IMR-90 (cell line): Measurements from ENCODE around the gene KLHL25. TPM values are rescaled to one million over a fixed set of nuclear protein-coding genes. Genes with fewer than 3 reads are reported as not detected.

Source experiments
- ATAC-seq: fragments of 200-7000 bp; cut with Tn5 transposase; 2 replicates; pipeline ENCODE4 v1.9.1; 2020; ENCODE audit warnings: low read depth, mild to moderate bottlenecking, moderate library complexity
- BruUV-seq: library from RNA; stranded (reverse); fragments of 400-500 nt; replicated peaks from 2 replicates; lab custom pipeline; 2021; lab: Mats Ljungman, UMichigan
- CTCF ChIA-PET: fragments of 300-600 bp; formaldehyde crosslinking; extraction: SDS; loops from one replicate; lab custom pipeline; 2021; ENCODE audit warnings: antibody characterized with exemption; lab: Yijun Ruan, JAX
- POLR2A ChIA-PET: fragments of 300-600 bp; sonication (Branson Sonifier 250); formaldehyde crosslinking; loops from one replicate; lab custom pipeline; 2022; ENCODE audit warnings: antibody characterized with exemption; ENCODE audit not compliant: unreplicated experiment; lab: Charles Lee
- DNase-seq: peaks from one replicate; pipeline ENCODE4 v3.0.0; 2013
- H2AFZ ChIP-seq: replicated peaks from 2 replicates; pipeline ENCODE3; 2013; ENCODE audit warnings: low read length, mild to moderate bottlenecking; ENCODE audit not compliant: poor library complexity
- H2AK5ac ChIP-seq: 2 replicates; pipeline ENCODE4 v1.6.1; 2013; ENCODE audit warnings: low read depth, low read length, inconsistent platforms
- H2AK9ac ChIP-seq: replicated peaks from 2 replicates; pipeline ENCODE3; 2013; ENCODE audit warnings: mild to moderate bottlenecking, low read depth, low read length, moderate library complexity; ENCODE audit not compliant: poor library complexity
- H2BK120ac ChIP-seq: 2 replicates; pipeline ENCODE4 v1.6.1; 2013; ENCODE audit warnings: low read depth, low read length, inconsistent platforms
- H2BK15ac ChIP-seq: 3 replicates; pipeline ENCODE4 v1.6.1; 2013; ENCODE audit warnings: low read depth, low read length, inconsistent platforms
- H2BK20ac ChIP-seq: 2 replicates; pipeline ENCODE4 v1.6.1; 2013; ENCODE audit warnings: low read depth, mild to moderate bottlenecking, inconsistent platforms, low read length, moderate library complexity
- H2BK5ac ChIP-seq: 2 replicates; pipeline ENCODE4 v1.6.1; 2013; ENCODE audit warnings: mild to moderate bottlenecking, low read depth, low read length, inconsistent platforms; ENCODE audit not compliant: poor library complexity, severe bottlenecking
- H3K14ac ChIP-seq: replicated peaks from 2 replicates; pipeline ENCODE4 v1.6.1; 2013; ENCODE audit warnings: low read depth, low read length, inconsistent platforms
- H3K18ac ChIP-seq: 2 replicates; pipeline ENCODE4 v1.6.1; 2013; ENCODE audit warnings: low read depth, low read length, control low read depth
- H3K23ac ChIP-seq: 2 replicates; pipeline ENCODE4 v1.6.1; 2013; ENCODE audit warnings: low read depth, low read length, inconsistent platforms
- H3K27ac ChIP-seq: 2 replicates; pipeline ENCODE4 v1.5.1; 2013; ENCODE audit warnings: mild to moderate bottlenecking, control low read depth, low read length; ENCODE audit not compliant: insufficient read depth
- H3K27me3 ChIP-seq: 2 replicates; pipeline ENCODE4 v1.6.1; 2013; ENCODE audit warnings: low read length; ENCODE audit not compliant: control insufficient read depth, insufficient read depth
- H3K36me3 ChIP-seq: 2 replicates; pipeline ENCODE4 v1.6.1; 2013; ENCODE audit warnings: low read length, mixed read lengths; ENCODE audit not compliant: control insufficient read depth, insufficient read depth
- H3K4ac ChIP-seq: 2 replicates; pipeline ENCODE4 v1.6.1; 2013; ENCODE audit warnings: low read depth, low read length, inconsistent platforms
- H3K4me1 ChIP-seq: 2 replicates; pipeline ENCODE4 v1.6.1; 2013; ENCODE audit warnings: low read length, mixed read lengths; ENCODE audit not compliant: control insufficient read depth, insufficient read depth
- H3K4me2 ChIP-seq: 2 replicates; pipeline ENCODE4 v1.6.1; 2013; ENCODE audit warnings: low read depth, mild to moderate bottlenecking, control low read depth, low read length, moderate library complexity
- H3K4me3 ChIP-seq: 2 replicates; pipeline ENCODE4 v1.5.1; 2013; ENCODE audit warnings: low read depth, mild to moderate bottlenecking, control low read depth, low read length, moderate library complexity; ENCODE audit not compliant: insufficient read depth
- H3K56ac ChIP-seq: 2 replicates; pipeline ENCODE4 v1.6.1; 2013; ENCODE audit warnings: low read length, inconsistent platforms; ENCODE audit not compliant: insufficient read depth; ENCODE audit errors: extremely low read depth
- H3K79me1 ChIP-seq, 2 experiments: 2 replicates each; pipeline ENCODE4 v1.6.1; 2013; ENCODE audit warnings: low read length in 2 of 2, inconsistent platforms in 1 of 2, low read depth in 1 of 2
- H3K9ac ChIP-seq: 2 replicates; pipeline ENCODE4 v1.6.1; 2013; ENCODE audit warnings: low read depth, low read length, control low read depth
- H3K9me1 ChIP-seq: 2 replicates; pipeline ENCODE4 v1.6.1; 2013; ENCODE audit warnings: low read length, inconsistent platforms; ENCODE audit not compliant: insufficient read depth
- H3K9me3 ChIP-seq: 2 replicates; pipeline ENCODE4 v1.6.1; 2013; ENCODE audit warnings: low read length; ENCODE audit not compliant: control insufficient read depth, insufficient read depth
- H4K20me1 ChIP-seq: 2 replicates; pipeline ENCODE4 v1.6.1; 2013; ENCODE audit warnings: low read length, inconsistent platforms; ENCODE audit not compliant: insufficient read depth
- H4K5ac ChIP-seq: 2 replicates; pipeline ENCODE4 v1.6.1; 2013; ENCODE audit warnings: mild to moderate bottlenecking, low read depth, low read length, control low read depth
- H4K8ac ChIP-seq, 2 experiments: 2 replicates each; pipeline ENCODE4 v1.6.1; 2013; ENCODE audit warnings: low read depth in 2 of 2, low read length in 2 of 2, control low read depth in 1 of 2, inconsistent platforms in 1 of 2
- H4K91ac ChIP-seq: 2 replicates; pipeline ENCODE4 v1.6.1; 2013; ENCODE audit warnings: low read depth, low read length, inconsistent platforms; ENCODE audit not compliant: insufficient read depth
- BHLHE40 ChIP-seq: fragments of 150-350 bp; IDR thresholded peaks from 2 replicates; pipeline ENCODE4 v1.6.1; 2016; ENCODE audit warnings: mild to moderate bottlenecking, low read depth, low read length
- CEBPB ChIP-seq: IDR thresholded peaks from 2 replicates; pipeline ENCODE4 v1.6.1; 2012; ENCODE audit warnings: low read depth, low read length, improper control_type of control experiment
- CHD1 ChIP-seq: IDR thresholded peaks from 2 replicates; pipeline ENCODE4 v1.6.1; 2012; ENCODE audit warnings: low read depth, low read length, improper control_type of control experiment
- FOS ChIP-seq: fragments of 150-350 bp; IDR thresholded peaks from 2 replicates; pipeline ENCODE4 v1.6.1; 2016; ENCODE audit warnings: low read depth, low read length
- MAFK ChIP-seq: IDR thresholded peaks from 2 replicates; pipeline ENCODE4 v1.6.1; 2012; ENCODE audit warnings: low read depth, low read length, improper control_type of control experiment
- MAZ ChIP-seq: IDR thresholded peaks from 2 replicates; pipeline ENCODE4 v1.6.1; 2012; ENCODE audit warnings: low read depth, mild to moderate bottlenecking, low read length, improper control_type of control experiment, moderate library complexity, borderline replicate concordance
- MXI1 ChIP-seq: IDR thresholded peaks from 2 replicates; pipeline ENCODE4 v1.6.1; 2012; ENCODE audit warnings: low read depth, mild to moderate bottlenecking, low read length, moderate library complexity, borderline replicate concordance
- NFE2L2 ChIP-seq: fragments of 150-350 bp; IDR thresholded peaks from 2 replicates; pipeline ENCODE4 v1.6.1; 2016; ENCODE audit warnings: low read depth, mild to moderate bottlenecking, low read length
- POLR2A ChIP-seq: IDR thresholded peaks from 2 replicates; pipeline ENCODE4 v1.6.1; 2012; ENCODE audit warnings: mild to moderate bottlenecking, low read depth, low read length
- RAD21 ChIP-seq: IDR thresholded peaks from 2 replicates; pipeline ENCODE4 v1.6.1; 2012; ENCODE audit warnings: low read length, improper control_type of control experiment
- RCOR1 ChIP-seq: IDR thresholded peaks from 2 replicates; pipeline ENCODE4 v1.6.1; 2012; ENCODE audit warnings: mild to moderate bottlenecking, low read length, improper control_type of control experiment; ENCODE audit not compliant: insufficient replicate concordance
- RFX5 ChIP-seq: IDR thresholded peaks from 2 replicates; pipeline ENCODE4 v1.8.0; 2012; ENCODE audit warnings: low read depth, mild to moderate bottlenecking, low read length, moderate library complexity
- SMC3 ChIP-seq: fragments of 150-350 bp; IDR thresholded peaks from 2 replicates; pipeline ENCODE4 v1.6.1; 2016; ENCODE audit warnings: low read depth, mild to moderate bottlenecking, antibody characterized with exemption, low read length, moderate library complexity
- WGBS, 2 experiments: methylation state at CpG; one replicate each; pipeline versions ENCODE4 v1.1.5 to v1.1.7; 2013; ENCODE audit warnings: missing lambda C conversion rate in 2 of 2; ENCODE audit not compliant: insufficient read length in 1 of 2; ENCODE audit errors: extremely low coverage in 2 of 2; 5-methylcytosine and 5-hydroxymethylcytosine counted together
- dilution Hi-C: fragments of 300-500 bp; cut with HindIII; formaldehyde crosslinking; loops from one replicate; pipeline ENCODE4 v1.14.3; 2018; ENCODE audit warnings: low sequenced_read_pairs; ENCODE audit not compliant: unreplicated experiment
- in situ Hi-C: fragments of 300-500 bp; cut with MboI; formaldehyde crosslinking; loops from 3 replicates; pipeline ENCODE4 v1.14.3; 2019; ENCODE audit warnings: low sequenced_read_pairs, inconsistent platforms, mixed read lengths
- intact Hi-C: fragments of 100-400 bp; cut with micrococcal nuclease; formaldehyde crosslinking; loops from 2 replicates; pipeline ENCODE4 v1.10.0; 2022
- polyA plus RNA-seq, 3 experiments: library from polyadenylated mRNA; depleted of rRNA; stranded (reverse); fragments of >200 nt; gene quantifications; 2 replicates each; pipeline ENCODE4 v1.2.3, GENCODE V29; 2012; ENCODE audit warnings: low replicate concordance in 1 of 3
- total RNA-seq: library from RNA; depleted of rRNA; stranded (reverse); fragments of >200 nt; gene quantifications from 2 replicates; pipeline ENCODE4 v1.2.3, GENCODE V29; 2012
- TF ChIP-seq, protein P1 (sequence below): conservative IDR thresholded peaks from 2 replicates; pipeline ENCODE4 v1.5.1; 2012; ENCODE audit warnings: mild to moderate bottlenecking, low read depth, low read length, improper control_type of control experiment
- TF ChIP-seq, protein P2 (sequence below): fragments of 150-350 bp; IDR thresholded peaks from 2 replicates; pipeline ENCODE4 v1.6.1; 2017; ENCODE audit warnings: mild to moderate bottlenecking, antibody characterized with exemption, low read length, low read depth
- TF ChIP-seq, protein P3 (sequence below): fragments of 150-350 bp; IDR thresholded peaks from 2 replicates; pipeline ENCODE4 v1.6.1; 2016; ENCODE audit warnings: low read depth, mild to moderate bottlenecking, low read length, moderate library complexity, borderline replicate concordance

The KLHL25 gene
- total and polyA plus RNA-seq, 2 of the 4 experiments (the other 2 are of a cell fraction), result 2.7 to 5.6 TPM

GRCh38 chr15:85745525-85746150, 49.1 kb downstream of the KLHL25 start:
- Histone ChIP-seq H3K4me2 (no peak overlapping the region), H3K4me1 (peaks cover 4% of the 10 kb centered on the region; the same call in 1 of the 2 replicates), H3K79me1 (peaks cover 0 to 5% of the 10 kb centered on the region in 2 experiments; a peak in 2 of 4 replicates), H2BK5ac (no peak overlapping the region), H3K14ac (no peak overlapping the region), H2BK15ac (no peak overlapping the region), H3K4ac (no peak overlapping the region), H4K5ac (no peak overlapping the region), H3K9ac (no peak overlapping the region), H3K4me3 (no peak overlapping the region), H3K56ac (no peak overlapping the region), H4K20me1 (no peaks in the 10 kb centered on the region), H4K8ac (no peak overlapping the region), H3K9me3 (no peaks in the 10 kb centered on the region), H2AFZ (no peak overlapping the region), H2AK9ac (no peak overlapping the region), H3K36me3 (peaks cover 37% of the 10 kb centered on the region), H3K27ac (no peak overlapping the region), H3K23ac (no peak overlapping the region), H3K27me3 (no peaks in the 10 kb centered on the region), H2BK120ac (no peak overlapping the region), H4K91ac (no peak overlapping the region), H2AK5ac (no peak overlapping the region), H2BK20ac (no peak overlapping the region), H3K9me1 (no peaks in the 10 kb centered on the region; the same call in 1 of the 2 replicates), H3K18ac (no peak overlapping the region)
- no TSS peak for BruUV-seq
- POLR2A ChIA-PET, result no interaction called here
- CTCF ChIA-PET, result no interaction called here
- intact Hi-C loops, result no loop called here
- in situ Hi-C loops, result no loop called here
- DNase-seq (no peak), ATAC-seq (no peak)
- WGBS, 2 experiments, result 50% methylated on average over 3 of the region's 14 CpGs; no CpG with 5 or more reads in 1 of the 2 experiments
- dilution Hi-C loops, result no loop called here
- TF ChIP-seq, protein P1, sequence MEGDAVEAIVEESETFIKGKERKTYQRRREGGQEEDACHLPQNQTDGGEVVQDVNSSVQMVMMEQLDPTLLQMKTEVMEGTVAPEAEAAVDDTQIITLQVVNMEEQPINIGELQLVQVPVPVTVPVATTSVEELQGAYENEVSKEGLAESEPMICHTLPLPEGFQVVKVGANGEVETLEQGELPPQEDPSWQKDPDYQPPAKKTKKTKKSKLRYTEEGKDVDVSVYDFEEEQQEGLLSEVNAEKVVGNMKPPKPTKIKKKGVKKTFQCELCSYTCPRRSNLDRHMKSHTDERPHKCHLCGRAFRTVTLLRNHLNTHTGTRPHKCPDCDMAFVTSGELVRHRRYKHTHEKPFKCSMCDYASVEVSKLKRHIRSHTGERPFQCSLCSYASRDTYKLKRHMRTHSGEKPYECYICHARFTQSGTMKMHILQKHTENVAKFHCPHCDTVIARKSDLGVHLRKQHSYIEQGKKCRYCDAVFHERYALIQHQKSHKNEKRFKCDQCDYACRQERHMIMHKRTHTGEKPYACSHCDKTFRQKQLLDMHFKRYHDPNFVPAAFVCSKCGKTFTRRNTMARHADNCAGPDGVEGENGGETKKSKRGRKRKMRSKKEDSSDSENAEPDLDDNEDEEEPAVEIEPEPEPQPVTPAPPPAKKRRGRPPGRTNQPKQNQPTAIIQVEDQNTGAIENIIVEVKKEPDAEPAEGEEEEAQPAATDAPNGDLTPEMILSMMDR, result no peak
- no peak for TF ChIP-seq CEBPB
- TF ChIP-seq NFE2L2, result no peak
- no peak for TF ChIP-seq MAFK
- no peak for TF ChIP-seq MAZ
- TF ChIP-seq RAD21, result no peak
- TF ChIP-seq, protein P2, sequence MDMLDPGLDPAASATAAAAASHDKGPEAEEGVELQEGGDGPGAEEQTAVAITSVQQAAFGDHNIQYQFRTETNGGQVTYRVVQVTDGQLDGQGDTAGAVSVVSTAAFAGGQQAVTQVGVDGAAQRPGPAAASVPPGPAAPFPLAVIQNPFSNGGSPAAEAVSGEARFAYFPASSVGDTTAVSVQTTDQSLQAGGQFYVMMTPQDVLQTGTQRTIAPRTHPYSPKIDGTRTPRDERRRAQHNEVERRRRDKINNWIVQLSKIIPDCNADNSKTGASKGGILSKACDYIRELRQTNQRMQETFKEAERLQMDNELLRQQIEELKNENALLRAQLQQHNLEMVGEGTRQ, result no peak
- TF ChIP-seq MXI1, result no peak
- TF ChIP-seq RFX5, result no peak
- TF ChIP-seq FOS, result no peak
- TF ChIP-seq CHD1, result no peak
- no peak for TF ChIP-seq SMC3
- TF ChIP-seq BHLHE40, result no peak
- TF ChIP-seq POLR2A, result no peak
- TF ChIP-seq, protein P3, sequence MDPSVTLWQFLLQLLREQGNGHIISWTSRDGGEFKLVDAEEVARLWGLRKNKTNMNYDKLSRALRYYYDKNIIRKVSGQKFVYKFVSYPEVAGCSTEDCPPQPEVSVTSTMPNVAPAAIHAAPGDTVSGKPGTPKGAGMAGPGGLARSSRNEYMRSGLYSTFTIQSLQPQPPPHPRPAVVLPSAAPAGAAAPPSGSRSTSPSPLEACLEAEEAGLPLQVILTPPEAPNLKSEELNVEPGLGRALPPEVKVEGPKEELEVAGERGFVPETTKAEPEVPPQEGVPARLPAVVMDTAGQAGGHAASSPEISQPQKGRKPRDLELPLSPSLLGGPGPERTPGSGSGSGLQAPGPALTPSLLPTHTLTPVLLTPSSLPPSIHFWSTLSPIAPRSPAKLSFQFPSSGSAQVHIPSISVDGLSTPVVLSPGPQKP, result no peak
- no peak for TF ChIP-seq RCOR1
